ENCODE results near the gene LMAN1L.

DNA sequence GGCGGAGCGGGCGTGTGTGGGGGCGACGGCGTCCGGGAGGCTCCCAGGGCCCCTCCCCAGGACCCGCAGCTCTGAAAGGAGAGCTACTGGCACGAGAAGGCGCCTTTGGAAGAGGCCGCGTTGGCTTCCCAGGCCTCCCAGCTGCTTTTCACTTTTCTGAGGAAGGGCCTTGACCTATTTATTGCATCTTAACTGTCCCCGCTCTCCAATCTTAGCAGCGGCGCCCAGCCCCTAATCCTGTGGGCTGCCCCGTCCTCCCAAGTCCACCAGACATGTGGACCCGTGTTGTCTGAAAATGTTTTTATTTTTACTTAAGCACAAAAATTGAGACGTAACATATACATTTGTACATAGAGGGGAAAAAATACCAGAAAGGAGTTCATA is 30.8 kb downstream of the LMAN1L start:
- TF ChIP-seq POLR2A (IDR thresholded peaks at IDR 0.05; ENCODE audit: low read depth, low read length): no peak
- TF ChIP-seq POLR2AphosphoS5 (IDR thresholded peaks at IDR 0.05; ENCODE audit: low read depth, low read length): no peak

Data from GM12891 (cell line).